NCI-H345 (cell line): Measurements from ENCODE around the gene LPIN3.

Experiments used
- DNase-seq: peaks from one replicate; lab custom pipeline; 2025; lab: John Stamatoyannopoulos, UW

The LPIN3 gene

GRCh38 chr20:41350408-41350962 lies 9.9 kb downstream of the LPIN3 start:
- no peak for DNase-seq

- DNase-seq: no peak
These were observed 11.5 kb downstream of the LPIN3 start for GRCh38 chr20:41352106-41352505.

GRCh38 chr20:41352666-41353065 lies 12.0 kb downstream of the LPIN3 start:
- DNase-seq: no peak

- no peak for DNase-seq
These were observed 12.9 kb downstream of the LPIN3 start for GRCh38 chr20:41353530-41353929.

- DNase-seq: no peak
These were observed 14.6 kb downstream of the LPIN3 start for GRCh38 chr20:41355192-41355591.

GRCh38 chr20:41355598-41356203 lies 15.1 kb downstream of the LPIN3 start:
- no peak for DNase-seq

GRCh38 chr20:41356951-41357350 lies 16.3 kb downstream of the LPIN3 start:
- DNase-seq: no peak

GRCh38 chr20:41357424-41358163 lies 17.0 kb downstream of the LPIN3 start:
- peak; percentile 7 for DNase-seq

- peak; percentile 28 for DNase-seq
These were observed 17.6 kb downstream of the LPIN3 start for GRCh38 chr20:41358230-41358629.

- DNase-seq: no peak
These were observed 18.1 kb downstream of the LPIN3 start for GRCh38 chr20:41358717-41359116.

GRCh38 chr20:41359541-41360011 lies 19.0 kb downstream of the LPIN3 start:
- no peak for DNase-seq

- DNase-seq: no peak
These were observed 20.5 kb downstream of the LPIN3 start for GRCh38 chr20:41360831-41361756.

GRCh38 chr20:41361757-41362747 lies 21.4 kb downstream of the LPIN3 start:
- no peak for DNase-seq

GRCh38 chr20:41362748-41363140 lies 22.1 kb downstream of the LPIN3 start:
- no peak for DNase-seq

- no peak for DNase-seq
These were observed 23.0 kb downstream of the LPIN3 start for GRCh38 chr20:41363601-41364000.

GRCh38 chr20:41364236-41364855 lies 23.7 kb downstream of the LPIN3 start:
- DNase-seq: no peak

- no peak for DNase-seq
These were observed 24.5 kb downstream of the LPIN3 start for GRCh38 chr20:41364967-41365765.

GRCh38 chr20:41365777-41366545 lies 25.3 kb downstream of the LPIN3 start:
- DNase-seq: peak; percentile 38
